H1 (cell line): ENCODE data around the gene NEDD8.

ENCODE experiments used
- ASH2L ChIP-seq: fragments of 200-600, 300-600 bp; sonication (generic); IDR thresholded peaks from one replicate; pipeline ENCODE4 v1.7.1; 2017; ENCODE audit warnings: low read length
- BCL11A ChIP-seq, 2 experiments: IDR thresholded peaks; one replicate each; pipeline ENCODE4 v1.6.1; 2011; ENCODE audit warnings: low read depth in 2 of 2, low read length in 2 of 2, mild to moderate bottlenecking in 2 of 2
- CTCF ChIP-seq, 3 experiments: IDR thresholded peaks; 1 replicate in 2 of 3; 2 replicates in 1 of 3; pipeline versions ENCODE4 v1.5.1 to v1.6.1; 2011; ENCODE audit warnings: low read length in 3 of 3, mild to moderate bottlenecking in 3 of 3, inconsistent platforms in 2 of 3, low read depth in 1 of 3, moderate library complexity in 1 of 3; ENCODE audit not compliant: insufficient read depth in 1 of 3; ENCODE audit errors: control extremely low read depth in 1 of 3
- FOSL1 ChIP-seq: IDR thresholded peaks from 2 replicates; pipeline ENCODE4 v1.6.1; 2011; ENCODE audit warnings: mild to moderate bottlenecking, low read depth, low read length, moderate library complexity; ENCODE audit not compliant: insufficient read depth
- JUN ChIP-seq: IDR thresholded peaks from 2 replicates; pipeline ENCODE4 v1.6.1; 2011; ENCODE audit warnings: low read depth, mild to moderate bottlenecking, improper control_type of control experiment, low read length
- POLR2A ChIP-seq, 2 experiments: IDR thresholded peaks; 1 replicate in 1 of 2; 2 replicates in 1 of 2; pipeline ENCODE4 v1.6.1; 2011; ENCODE audit warnings: low read depth in 2 of 2, low read length in 2 of 2, mild to moderate bottlenecking in 2 of 2; ENCODE audit errors: control extremely low read depth in 1 of 2
- POLR2AphosphoS5 ChIP-seq: IDR thresholded peaks from 2 replicates; pipeline ENCODE4 v1.6.1; 2011; ENCODE audit warnings: low read depth, low read length
- RAD21 ChIP-seq, 2 experiments: IDR thresholded peaks in 1 of 2; conservative IDR thresholded peaks in 1 of 2; 2 replicates each; pipeline ENCODE4 v1.6.1; 2011; ENCODE audit warnings: low read depth in 2 of 2, low read length in 2 of 2, improper control_type of control experiment in 1 of 2, inconsistent platforms in 1 of 2, mild to moderate bottlenecking in 1 of 2, moderate library complexity in 1 of 2
- SAP30 ChIP-seq: fragments of 300-600 bp; sonication (generic); IDR thresholded peaks from 2 replicates; pipeline ENCODE4 v1.7.1; 2012; ENCODE audit warnings: low read length, moderate library complexity, mild to moderate bottlenecking, inconsistent platforms; ENCODE audit not compliant: insufficient read depth, insufficient replicate concordance
- SP4 ChIP-seq: IDR thresholded peaks from 2 replicates; pipeline ENCODE4 v1.6.1; 2012; ENCODE audit warnings: low read length, inconsistent platforms
- TAF1 ChIP-seq: IDR thresholded peaks from 2 replicates; pipeline ENCODE4 v1.6.1; 2011; ENCODE audit warnings: mild to moderate bottlenecking, low read depth, low read length
- YY1 ChIP-seq: IDR thresholded peaks from 2 replicates; pipeline ENCODE4 v1.6.1; 2011; ENCODE audit warnings: low read depth, mild to moderate bottlenecking, low read length

- TF ChIP-seq CTCF (IDR thresholded peaks at IDR 0.05; ENCODE audit: control extremely low read depth in 1 of 3, insufficient read depth in 1 of 3, low read depth in 1 of 3, low read length in 3 of 3), result no peak
- TF ChIP-seq POLR2AphosphoS5, result no peak
- no peak for TF ChIP-seq SAP30
- TF ChIP-seq RAD21 (IDR thresholded peaks at IDR 0.05 in 1 of 2, conservative IDR thresholded peaks at IDR 0.05 in 1 of 2; ENCODE audit: low read depth in 2 of 2, low read length in 2 of 2), result no peak
- TF ChIP-seq JUN, result no peak
- TF ChIP-seq SP4, result no peak
- no peak for TF ChIP-seq TAF1
- TF ChIP-seq BCL11A (IDR thresholded peaks at IDR 0.05; ENCODE audit: low read depth in 2 of 2, low read length in 2 of 2), result no peak
- TF ChIP-seq POLR2A (IDR thresholded peaks at IDR 0.05; ENCODE audit: control extremely low read depth in 1 of 2, low read depth in 2 of 2, low read length in 2 of 2), result no peak
- no peak for TF ChIP-seq FOSL1
- no peak for TF ChIP-seq YY1
- no peak for TF ChIP-seq ASH2L
Measured at GRCh38 chr14:24238527-24239037, 6.4 kb upstream of the NEDD8 start.
